Kidney glomerular epithelial cell (primary cell): ENCODE results near the gene ANP32B.
"Not testable (repeated sequence)": the region's sequence is repeated elsewhere in the genome, so short reads cannot be mapped to it uniquely, and the experiment has no call there.

ENCODE experiments used
- DNase-seq: peaks from one replicate; lab custom pipeline; 2025; lab: John Stamatoyannopoulos, UW

ANP32B gene

GRCh38 chr9:97963232-97963631, 19.9 kb upstream of the ANP32B start:
- DNase-seq, result no peak

- no peak for DNase-seq
Measured at GRCh38 chr9:97964901-97965300, 18.2 kb upstream of the ANP32B start.

GRCh38 chr9:97966493-97966892, 16.6 kb upstream of the ANP32B start:
- DNase-seq, result no peak

- DNase-seq, result no peak
Measured at GRCh38 chr9:97969014-97969413, 14.1 kb upstream of the ANP32B start.

GRCh38 chr9:97970165-97970564, 13.0 kb upstream of the ANP32B start:
- DNase-seq, result no peak

GRCh38 chr9:97972753-97973152, 10.4 kb upstream of the ANP32B start:
- DNase-seq, result no peak

- no peak for DNase-seq
Measured at GRCh38 chr9:97975376-97975775, 7.8 kb upstream of the ANP32B start.

GRCh38 chr9:97976633-97977032, 6.5 kb upstream of the ANP32B start:
- DNase-seq, result not testable (repeated sequence)

- DNase-seq, result no peak
Measured at GRCh38 chr9:97978371-97979130, 4.6 kb upstream of the ANP32B start.

- DNase-seq, result no peak
Measured at GRCh38 chr9:97979788-97980478, 3.2 kb upstream of the ANP32B start.

GRCh38 chr9:97980479-97980803, 2.7 kb upstream of the ANP32B start:
- no peak for DNase-seq

- no peak for DNase-seq
Measured at GRCh38 chr9:97980918-97981845, 2.0 kb upstream of the ANP32B start.

GRCh38 chr9:97981846-97982682, 1.1 kb upstream of the ANP32B start:
- DNase-seq, result no peak

- DNase-seq, result peak; percentile 37
Measured at GRCh38 chr9:97983589-97984187, 547 bp downstream of the ANP32B start.

- DNase-seq, result peak; percentile 51
Measured at GRCh38 chr9:97984188-97985057, 1.3 kb downstream of the ANP32B start.

GRCh38 chr9:97985058-97985861, 2.1 kb downstream of the ANP32B start:
- DNase-seq, result no peak

- DNase-seq, result no peak
Measured at GRCh38 chr9:97987487-97987886, 4.3 kb downstream of the ANP32B start.

GRCh38 chr9:97990259-97990658, 7.1 kb downstream of the ANP32B start:
- no peak for DNase-seq

GRCh38 chr9:97991818-97992217, 8.7 kb downstream of the ANP32B start:
- no peak for DNase-seq
